K562 (cell line): ENCODE results near the gene NAIF1. TPM values are rescaled to one million over a fixed set of nuclear protein-coding genes. Genes with fewer than 3 reads are reported as not detected.
A peak's percentile ranks its signal among the peaks of the same experiment; 100 is the strongest.

Experiments
- ARID2 ChIP-seq: fragments of 450-650 bp; IDR thresholded peaks from 2 replicates; pipeline ENCODE4 v1.6.1; 2017; ENCODE audit warnings: antibody characterized with exemption, mild to moderate bottlenecking
- BHLHE40 ChIP-seq: IDR thresholded peaks from 2 replicates; pipeline ENCODE4 v1.6.1; 2011; ENCODE audit warnings: low read length, improper control_type of control experiment
- BRD4 ChIP-seq: fragments of 200-600 bp; sonication (generic); IDR thresholded peaks from 2 replicates; pipeline ENCODE4 v1.6.1; 2017; ENCODE audit warnings: inconsistent platforms
- FOS ChIP-seq: IDR thresholded peaks from 3 replicates; pipeline ENCODE4 v1.6.1; 2011; ENCODE audit not compliant: insufficient read length; ENCODE audit errors: extremely low read depth
- HDAC8 ChIP-seq: fragments of 450-650 bp; IDR thresholded peaks from 2 replicates; pipeline ENCODE4 v1.6.1; 2016; ENCODE audit warnings: mild to moderate bottlenecking, missing genetic modification characterization, moderate library complexity, missing compliant biosample characterization
- MCM5 ChIP-seq: fragments of 450-650 bp; IDR thresholded peaks from 2 replicates; pipeline ENCODE4 v1.6.1; 2016; ENCODE audit warnings: low read depth
- MYNN ChIP-seq, 2 experiments: sonication (generic); formaldehyde crosslinking in 1 of 2; IDR thresholded peaks; 2 replicates each; pipeline versions ENCODE4 v1.5.0 to v1.6.1; 2016 to 2020; ENCODE audit warnings: antibody characterized with exemption in 1 of 2, missing genetic modification reagents in 1 of 2
- NUFIP1 ChIP-seq: fragments of 450-650 bp; IDR thresholded peaks from 2 replicates; pipeline ENCODE4 v1.6.1; 2018; ENCODE audit not compliant: partially characterized antibody
- POLR3A ChIP-seq: IDR thresholded peaks from 2 replicates; pipeline ENCODE4 v1.6.1; 2011; ENCODE audit warnings: borderline replicate concordance, mild to moderate bottlenecking, moderate library complexity; ENCODE audit not compliant: insufficient read length, insufficient read depth; ENCODE audit errors: extremely low read depth
- RBM25 ChIP-seq: fragments of 200-400 bp; formaldehyde crosslinking; IDR thresholded peaks from 2 replicates; pipeline ENCODE4 v1.6.1; 2018; ENCODE audit warnings: low read length, low read depth, moderate library complexity; ENCODE audit not compliant: severe bottlenecking
- SP1 ChIP-seq: sonication (generic); formaldehyde crosslinking; IDR thresholded peaks from 2 replicates; pipeline ENCODE4 v1.8.1; 2022; ENCODE audit warnings: mild to moderate bottlenecking, missing genetic modification reagents
- ZBTB17 ChIP-seq: fragments of 450-650 bp; formaldehyde crosslinking; IDR thresholded peaks from 2 replicates; pipeline ENCODE4 v1.4.0; 2020; ENCODE audit warnings: mild to moderate bottlenecking
- ZNF165 ChIP-seq: fragments of 250-450 bp; sonication (Bioruptor Pico); IDR thresholded peaks from 2 replicates; pipeline ENCODE4 v1.4.0; 2020; ENCODE audit warnings: borderline replicate concordance
- ZNF197 ChIP-seq: fragments of 200-800 bp; sonication (Bioruptor generic); IDR thresholded peaks from 2 replicates; pipeline ENCODE4 v1.6.1; 2016; ENCODE audit warnings: low read depth, missing genetic modification characterization, missing compliant biosample characterization
- ZNF263 ChIP-seq: sonication (generic); formaldehyde crosslinking; IDR thresholded peaks from 2 replicates; pipeline ENCODE4 v1.8.0; 2022; ENCODE audit warnings: mild to moderate bottlenecking, missing genetic modification reagents, borderline replicate concordance
- polyA plus RNA-seq, 8 experiments: library from polyadenylated mRNA; depleted of rRNA in 4 of 8; stranded (reverse) in 5 of 8; unstranded in 3 of 8; fragments of >200 nt; fragmentation: Nextera tagmentation in 2 of 8; fragmentation: Illumina TruSeq in 1 of 8; extraction: Ambion mirVana in 2 of 8; extraction: Trizol in 1 of 8; gene quantifications; 2 replicates each; pipeline versions ENCODE4 v1.2.1 to v1.2.3, GENCODE V29; 2011 to 2014; ENCODE audit warnings: inconsistent platforms in 1 of 8, missing spikeins in 1 of 8
- total RNA-seq, 7 experiments: library from RNA; depleted of rRNA in 6 of 7; stranded (reverse); fragments of >200 nt in 6 of 7; fragmentation: Illumina TruSeq in 2 of 7; extraction: Trizol in 2 of 7; gene quantifications; 2 replicates each; pipeline versions ENCODE4 v1.2.1 to v1.2.3, GENCODE V29; 2011 to 2021; ENCODE audit warnings: low replicate concordance in 1 of 7
- TF ChIP-seq, protein P1 (sequence below), 2 experiments: fragments of 150-350 bp in 1 of 2; IDR thresholded peaks; 2 replicates each; pipeline ENCODE4 v1.6.1; 2012 to 2016; ENCODE audit warnings: low read depth in 2 of 2, low read length in 2 of 2, mild to moderate bottlenecking in 1 of 2, moderate library complexity in 1 of 2
- TF ChIP-seq, protein P2 (sequence below): sonication (generic); formaldehyde crosslinking; IDR thresholded peaks from 2 replicates; pipeline ENCODE4 v1.8.1; 2023; ENCODE audit warnings: mild to moderate bottlenecking, missing genetic modification reagents
- TF ChIP-seq, protein P3 (sequence below), 2 experiments: IDR thresholded peaks in 1 of 2; conservative IDR thresholded peaks in 1 of 2; 2 replicates each; pipeline ENCODE4 v1.6.1; 2016; ENCODE audit warnings: low read depth in 2 of 2, mild to moderate bottlenecking in 1 of 2, missing compliant biosample characterization in 1 of 2, missing genetic modification characterization in 1 of 2, moderate library complexity in 1 of 2

The NAIF1 gene
- total and polyA plus RNA-seq, 9 of the 15 experiments (the other 6 are each of a cell fraction or from before 2014, with no cell fraction given): 4.8 to 26.6 (median 17.2) TPM

DNA sequence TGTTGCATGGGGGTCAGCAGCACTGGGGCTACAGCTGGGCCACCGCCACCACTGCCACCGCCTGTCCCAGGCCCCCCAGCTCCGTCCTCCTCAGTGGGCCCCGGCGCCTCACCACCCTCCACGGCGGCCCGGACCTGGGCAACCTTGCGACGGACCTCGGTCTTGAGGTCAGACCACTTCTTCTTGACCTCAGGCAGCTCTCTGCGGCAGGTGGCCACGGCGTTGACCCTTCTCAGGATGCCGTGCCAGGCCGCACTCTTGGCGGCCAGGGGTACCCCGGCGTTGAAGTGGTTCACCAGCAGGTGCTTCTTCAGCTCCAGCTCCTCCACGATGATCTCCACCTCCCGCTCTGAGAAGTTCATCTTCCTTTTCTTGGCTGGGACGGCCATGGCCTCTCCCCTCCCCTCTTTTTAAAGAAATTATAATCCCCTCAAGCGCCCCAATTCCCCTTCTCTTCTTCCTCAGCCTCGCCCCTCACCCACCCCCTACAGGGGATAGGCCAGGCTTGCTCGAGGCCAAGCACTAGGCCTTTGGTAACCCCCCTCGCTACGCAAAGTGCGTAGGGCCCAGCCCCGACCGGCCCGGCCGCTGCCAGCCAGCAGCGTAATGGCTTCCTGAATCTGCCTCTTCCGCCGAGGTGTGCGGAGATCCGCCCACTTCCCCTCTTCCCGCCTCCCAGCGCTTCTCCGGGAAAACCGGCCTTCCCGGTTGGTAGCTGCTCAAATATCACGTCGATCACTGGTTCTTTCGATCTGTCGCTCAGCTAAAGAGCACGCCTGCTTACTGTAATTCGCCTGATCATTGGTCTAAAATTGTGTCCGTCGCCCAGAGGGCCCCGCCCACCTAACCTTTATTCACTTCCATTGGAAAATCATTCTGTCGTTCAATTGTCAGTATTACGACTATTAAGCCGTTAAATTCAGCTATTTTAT, at the start of gene NAIF1 (continued):
- no peak for TF ChIP-seq ZNF165
- peak; percentile 59 for TF ChIP-seq ZNF263 (CRISPR knock-in tag)
- no peak for TF ChIP-seq POLR3A
- no peak for TF ChIP-seq MCM5
- peak; percentile 99 for TF ChIP-seq FOS
- TF ChIP-seq, protein P1, sequence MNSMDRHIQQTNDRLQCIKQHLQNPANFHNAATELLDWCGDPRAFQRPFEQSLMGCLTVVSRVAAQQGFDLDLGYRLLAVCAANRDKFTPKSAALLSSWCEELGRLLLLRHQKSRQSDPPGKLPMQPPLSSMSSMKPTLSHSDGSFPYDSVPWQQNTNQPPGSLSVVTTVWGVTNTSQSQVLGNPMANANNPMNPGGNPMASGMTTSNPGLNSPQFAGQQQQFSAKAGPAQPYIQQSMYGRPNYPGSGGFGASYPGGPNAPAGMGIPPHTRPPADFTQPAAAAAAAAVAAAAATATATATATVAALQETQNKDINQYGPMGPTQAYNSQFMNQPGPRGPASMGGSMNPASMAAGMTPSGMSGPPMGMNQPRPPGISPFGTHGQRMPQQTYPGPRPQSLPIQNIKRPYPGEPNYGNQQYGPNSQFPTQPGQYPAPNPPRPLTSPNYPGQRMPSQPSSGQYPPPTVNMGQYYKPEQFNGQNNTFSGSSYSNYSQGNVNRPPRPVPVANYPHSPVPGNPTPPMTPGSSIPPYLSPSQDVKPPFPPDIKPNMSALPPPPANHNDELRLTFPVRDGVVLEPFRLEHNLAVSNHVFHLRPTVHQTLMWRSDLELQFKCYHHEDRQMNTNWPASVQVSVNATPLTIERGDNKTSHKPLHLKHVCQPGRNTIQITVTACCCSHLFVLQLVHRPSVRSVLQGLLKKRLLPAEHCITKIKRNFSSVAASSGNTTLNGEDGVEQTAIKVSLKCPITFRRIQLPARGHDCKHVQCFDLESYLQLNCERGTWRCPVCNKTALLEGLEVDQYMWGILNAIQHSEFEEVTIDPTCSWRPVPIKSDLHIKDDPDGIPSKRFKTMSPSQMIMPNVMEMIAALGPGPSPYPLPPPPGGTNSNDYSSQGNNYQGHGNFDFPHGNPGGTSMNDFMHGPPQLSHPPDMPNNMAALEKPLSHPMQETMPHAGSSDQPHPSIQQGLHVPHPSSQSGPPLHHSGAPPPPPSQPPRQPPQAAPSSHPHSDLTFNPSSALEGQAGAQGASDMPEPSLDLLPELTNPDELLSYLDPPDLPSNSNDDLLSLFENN (IDR thresholded peaks at IDR 0.05; ENCODE audit: low read depth in 2 of 2, low read length in 2 of 2): 0 out of 4 replicates have a peak, but pooled peaks of 1 of the 2 experiments have one; percentile 25
- no peak for TF ChIP-seq BHLHE40
- no peak for TF ChIP-seq NUFIP1
- no peak for TF ChIP-seq ARID2
- no peak; the same call in 1 of the 2 replicates for TF ChIP-seq BRD4
- TF ChIP-seq, protein P2, sequence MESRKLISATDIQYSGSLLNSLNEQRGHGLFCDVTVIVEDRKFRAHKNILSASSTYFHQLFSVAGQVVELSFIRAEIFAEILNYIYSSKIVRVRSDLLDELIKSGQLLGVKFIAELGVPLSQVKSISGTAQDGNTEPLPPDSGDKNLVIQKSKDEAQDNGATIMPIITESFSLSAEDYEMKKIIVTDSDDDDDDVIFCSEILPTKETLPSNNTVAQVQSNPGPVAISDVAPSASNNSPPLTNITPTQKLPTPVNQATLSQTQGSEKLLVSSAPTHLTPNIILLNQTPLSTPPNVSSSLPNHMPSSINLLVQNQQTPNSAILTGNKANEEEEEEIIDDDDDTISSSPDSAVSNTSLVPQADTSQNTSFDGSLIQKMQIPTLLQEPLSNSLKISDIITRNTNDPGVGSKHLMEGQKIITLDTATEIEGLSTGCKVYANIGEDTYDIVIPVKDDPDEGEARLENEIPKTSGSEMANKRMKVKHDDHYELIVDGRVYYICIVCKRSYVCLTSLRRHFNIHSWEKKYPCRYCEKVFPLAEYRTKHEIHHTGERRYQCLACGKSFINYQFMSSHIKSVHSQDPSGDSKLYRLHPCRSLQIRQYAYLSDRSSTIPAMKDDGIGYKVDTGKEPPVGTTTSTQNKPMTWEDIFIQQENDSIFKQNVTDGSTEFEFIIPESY: no peak
- no peak for TF ChIP-seq HDAC8 (tag)
- no peak for TF ChIP-seq ZNF197
- TF ChIP-seq ZBTB17: 0 out of 2 replicates have a peak, but pooled peaks have one; percentile 22
- TF ChIP-seq RBM25: peak; percentile 93
- no peak for TF ChIP-seq MYNN (IDR thresholded peaks at IDR 0.05)
- no peak for TF ChIP-seq MYNN (CRISPR knock-in tag; IDR thresholded peaks at IDR 0.05)
- TF ChIP-seq, protein P3, sequence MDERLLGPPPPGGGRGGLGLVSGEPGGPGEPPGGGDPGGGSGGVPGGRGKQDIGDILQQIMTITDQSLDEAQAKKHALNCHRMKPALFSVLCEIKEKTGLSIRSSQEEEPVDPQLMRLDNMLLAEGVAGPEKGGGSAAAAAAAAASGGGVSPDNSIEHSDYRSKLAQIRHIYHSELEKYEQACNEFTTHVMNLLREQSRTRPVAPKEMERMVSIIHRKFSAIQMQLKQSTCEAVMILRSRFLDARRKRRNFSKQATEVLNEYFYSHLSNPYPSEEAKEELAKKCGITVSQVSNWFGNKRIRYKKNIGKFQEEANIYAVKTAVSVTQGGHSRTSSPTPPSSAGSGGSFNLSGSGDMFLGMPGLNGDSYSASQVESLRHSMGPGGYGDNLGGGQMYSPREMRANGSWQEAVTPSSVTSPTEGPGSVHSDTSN (CRISPR knock-in tag; IDR thresholded peaks at IDR 0.05; ENCODE audit: low read depth): peak; percentile 97
- TF ChIP-seq, protein P3 (tag; conservative IDR thresholded peaks at IDR 0.05; ENCODE audit: low read depth): peak; percentile 100
- TF ChIP-seq SP1 (CRISPR knock-in tag): peak; percentile 99
